Activated naive CD4-positive, alpha-beta T cell treated with anti-CD3 and anti-CD28 coated beads for 36 hours (primary cell): Measurements from ENCODE around the gene CCDC102A. TPM values are rescaled to one million over a fixed set of nuclear protein-coding genes. Genes with fewer than 3 reads are reported as not detected.
"Not testable (repeated sequence)": the region's sequence is repeated elsewhere in the genome, so short reads cannot be mapped to it uniquely, and the experiment has no call there.

Experiments
- CTCF ChIA-PET: fragments of 350-600 bp; sonication (Branson Sonifier 250); formaldehyde crosslinking; loops from one replicate; lab custom pipeline; 2021; ENCODE audit warnings: antibody characterized with exemption; lab: Charles Lee
- DNase-seq: peaks from one replicate; pipeline ENCODE4 v3.0.0-alpha.2; 2020
- H3K27ac Mint-ChIP-seq: one replicate; pipeline ENCODE4 v1.8.0; 2021; ENCODE audit warnings: mild to moderate bottlenecking, mixed read lengths
- H3K27me3 Mint-ChIP-seq: one replicate; pipeline ENCODE4 v1.8.0; 2021; ENCODE audit warnings: low read depth, mixed read lengths
- H3K36me3 Mint-ChIP-seq: one replicate; pipeline ENCODE4 v1.8.0; 2021; ENCODE audit warnings: low read depth, mixed read lengths
- H3K4me1 Mint-ChIP-seq: one replicate; pipeline ENCODE4 v1.8.0; 2021; ENCODE audit warnings: low read depth, mixed read lengths
- H3K4me3 Mint-ChIP-seq: one replicate; pipeline ENCODE4 v1.8.0; 2021; ENCODE audit warnings: mild to moderate bottlenecking, moderate library complexity, mixed read lengths
- H3K9me3 Mint-ChIP-seq: one replicate; pipeline ENCODE4 v1.8.0; 2021; ENCODE audit warnings: mixed read lengths
- intact Hi-C: fragments of 100-400 bp; cut with micrococcal nuclease; formaldehyde crosslinking; loops from one replicate; pipeline ENCODE4 v1.15.1; 2023
- total RNA-seq, 2 experiments: library from RNA; stranded (reverse); gene quantifications; one replicate each; pipeline ENCODE4 v1.2.3, GENCODE V29; 2021

The CCDC102A gene
- total RNA-seq, 2 experiments from 2014 or later: 7.1 to 7.7 TPM

GRCh38 chr16:57503366-57503765 lies 33.0 kb downstream of the CCDC102A start:
- Mint-ChIP-seq H3K9me3 (no peaks in the 10 kb centered on the region), H3K36me3 (no peaks in the 10 kb centered on the region), H3K4me3 (no peak overlapping the region), H3K4me1 (peaks cover 14% of the 10 kb centered on the region), H3K27me3 (no peaks in the 10 kb centered on the region), H3K27ac (no peak overlapping the region)
- no peak for DNase-seq
- intact Hi-C loops: no loop called here
- CTCF ChIA-PET: no interaction called here

DNA sequence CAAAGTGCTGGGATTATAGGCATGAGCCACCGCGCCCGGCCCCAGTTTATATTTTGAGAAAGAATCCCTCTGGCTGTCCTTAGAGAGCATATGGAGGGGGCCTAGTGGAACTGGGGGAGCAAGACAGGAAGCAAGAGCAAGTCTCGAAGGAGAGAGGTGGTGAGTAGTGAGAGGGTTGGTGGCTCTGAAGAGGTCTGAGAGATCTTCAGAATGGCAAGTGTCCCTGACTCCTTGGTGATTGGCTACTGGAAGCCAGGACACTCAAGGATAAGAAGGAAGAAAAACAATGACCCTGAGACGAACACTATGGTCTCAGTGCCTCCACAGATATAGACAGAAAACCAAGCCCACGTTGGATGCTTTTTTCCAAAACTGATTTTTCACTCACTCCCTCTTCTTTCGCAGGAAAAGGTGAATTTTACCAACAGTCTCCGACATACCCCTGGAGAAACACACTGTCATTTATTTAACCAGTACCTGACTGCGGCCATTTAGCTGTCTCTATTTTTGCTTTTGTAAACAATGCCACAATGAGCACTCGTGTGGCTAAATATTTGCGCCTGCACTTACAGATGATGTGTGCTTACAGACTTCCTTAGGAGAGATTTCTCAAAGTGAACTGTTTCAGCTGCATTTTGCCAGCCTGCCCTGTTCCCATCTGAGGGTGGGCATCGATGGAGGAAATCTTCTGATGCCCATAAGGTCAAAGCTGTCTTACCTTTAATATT lies 34.2 kb downstream of the CCDC102A start:
- Mint-ChIP-seq H3K4me3 (no peak overlapping the region), H3K27ac (no peak overlapping the region), H3K27me3 (no peaks in the 10 kb centered on the region), H3K4me1 (peaks cover 14% of the 10 kb centered on the region), H3K36me3 (no peaks in the 10 kb centered on the region), H3K9me3 (no peaks in the 10 kb centered on the region)
- DNase-seq: no peak
- CTCF ChIA-PET: interaction anchor here (1.0 kb wide), 1 partner anchor 84 kb away, joined by 3 read pairs; no protein-coding TSS in a partner anchor
- intact Hi-C loops: no loop called here

GRCh38 chr16:57501492-57501891 lies 34.9 kb downstream of the CCDC102A start:
- CTCF ChIA-PET: interaction anchor here (0.5 to 1.2 kb wide), 4 partner anchors 12 to 1328 kb away, joined by 3 to 8 read pairs (median 4); no protein-coding TSS in a partner anchor
- Mint-ChIP-seq H3K27me3 (no peaks in the 10 kb centered on the region), H3K9me3 (no peaks in the 10 kb centered on the region), H3K36me3 (no peaks in the 10 kb centered on the region), H3K27ac (no peak overlapping the region), H3K4me1 (peaks cover 14% of the 10 kb centered on the region), H3K4me3 (no peak overlapping the region)
- intact Hi-C loops: loop anchor here (2.0 kb wide), 1 partner anchor 27 kb away; no protein-coding TSS in a partner anchor
- DNase-seq: no peak

GRCh38 chr16:57500578-57501111 lies 35.7 kb downstream of the CCDC102A start:
- peaks cover 14% of the 10 kb centered on the region for H3K4me1 Mint-ChIP-seq
- no peak overlapping the region for H3K27ac Mint-ChIP-seq
- CTCF ChIA-PET: interaction anchor here (0.7 to 1.6 kb wide), 6 partner anchors 8 to 26 kb away, joined by 3 to 8 read pairs (median 4); partner anchors contain the start of gene DOK4
- intact Hi-C loops: loop anchor here (2.0 kb wide), 1 partner anchor 26 kb away; no protein-coding TSS in a partner anchor
- peak; percentile 72 for DNase-seq
- H3K9me3 Mint-ChIP-seq: no peaks in the 10 kb centered on the region
- H3K4me3 Mint-ChIP-seq: no peak overlapping the region
- no peaks in the 10 kb centered on the region for H3K27me3 Mint-ChIP-seq
- H3K36me3 Mint-ChIP-seq: no peaks in the 10 kb centered on the region

DNA sequence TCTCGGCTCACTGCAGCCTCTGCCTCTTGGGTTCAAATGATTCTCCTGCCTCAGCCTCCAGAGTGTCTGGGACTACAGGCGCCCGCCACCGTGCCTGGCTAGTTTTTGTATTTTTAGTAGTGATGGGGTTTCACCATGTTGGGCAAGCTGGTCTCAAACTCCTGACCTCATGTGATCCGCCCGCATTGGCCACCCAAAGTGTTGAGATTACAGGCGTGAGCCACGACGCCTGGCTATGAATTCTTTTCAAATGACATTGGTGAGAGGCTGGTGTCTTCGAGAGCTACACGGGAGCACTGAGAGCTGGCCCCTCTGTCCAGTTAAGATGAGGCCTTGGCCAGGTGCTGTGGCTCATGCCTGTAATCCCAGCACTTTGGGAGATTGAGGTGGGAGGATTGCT lies 36.4 kb downstream of the CCDC102A start:
- not testable (repeated sequence) for H3K4me3 Mint-ChIP-seq, H3K36me3 Mint-ChIP-seq, H3K27me3 Mint-ChIP-seq, H3K9me3 Mint-ChIP-seq, DNase-seq, H3K27ac Mint-ChIP-seq
- CTCF ChIA-PET: interaction anchor here (0.6 to 1.6 kb wide), 5 partner anchors 9 to 83 kb away, joined by 3 to 7 read pairs (median 3); partner anchors contain the start of gene DOK4
- intact Hi-C loops: loop anchor here (2.0 kb wide), 1 partner anchor 25 kb away; no protein-coding TSS in a partner anchor
- peaks cover 14% of the 10 kb centered on the region for H3K4me1 Mint-ChIP-seq

DNA sequence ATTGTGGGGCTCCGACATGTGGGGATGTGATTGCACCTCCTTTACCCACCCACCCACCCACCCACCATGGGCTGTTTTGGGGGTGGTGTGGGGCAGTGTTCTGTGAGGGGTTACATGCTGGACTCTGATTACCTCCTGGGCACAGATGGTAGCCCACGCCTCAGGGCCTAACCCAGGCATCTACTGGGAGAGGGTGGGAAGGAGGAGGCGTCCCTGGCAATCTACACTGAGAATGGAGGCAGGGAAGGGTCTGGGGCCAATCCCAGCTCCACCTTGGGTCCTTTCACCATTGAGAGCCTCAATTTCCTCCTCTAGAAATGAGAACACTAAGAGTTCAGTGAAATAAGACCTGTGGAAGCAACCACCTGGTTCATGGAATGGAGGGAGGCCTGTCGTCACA lies 38.3 kb downstream of the CCDC102A start:
- Mint-ChIP-seq H3K27me3 (no peaks in the 10 kb centered on the region), H3K27ac (no peak overlapping the region), H3K36me3 (no peaks in the 10 kb centered on the region), H3K4me1 (peaks cover 14% of the 10 kb centered on the region), H3K4me3 (no peak overlapping the region), H3K9me3 (no peaks in the 10 kb centered on the region)
- CTCF ChIA-PET: no interaction called here
- DNase-seq: no peak
- intact Hi-C loops: no loop called here

GRCh38 chr16:57497121-57497520 lies 39.2 kb downstream of the CCDC102A start:
- Mint-ChIP-seq H3K27ac (no peak overlapping the region), H3K4me1 (peaks cover 14% of the 10 kb centered on the region), H3K9me3 (no peaks in the 10 kb centered on the region), H3K27me3 (no peaks in the 10 kb centered on the region), H3K4me3 (no peak overlapping the region), H3K36me3 (no peaks in the 10 kb centered on the region)
- DNase-seq: no peak
- intact Hi-C loops: no loop called here
- CTCF ChIA-PET: no interaction called here

DNA sequence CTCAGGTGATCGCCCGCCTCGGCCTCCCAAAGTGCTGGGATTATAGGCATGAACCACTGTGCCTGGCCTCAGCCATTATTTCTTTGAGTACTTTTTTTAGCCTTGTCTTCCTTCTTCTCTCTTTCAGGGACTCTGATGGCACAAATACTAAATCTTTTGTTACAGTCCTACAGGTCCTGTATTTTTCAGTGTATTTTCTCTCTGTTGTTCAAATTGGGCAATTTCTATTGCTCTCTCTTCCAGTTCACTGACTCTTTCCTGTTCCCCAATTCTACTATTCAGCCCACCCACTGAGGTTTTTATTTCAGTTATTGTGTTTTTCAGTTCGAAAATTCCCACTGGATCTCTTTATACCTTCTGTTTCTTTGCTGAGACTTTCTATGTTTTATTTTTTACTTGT lies 42.6 kb downstream of the CCDC102A start:
- CTCF ChIA-PET: no interaction called here
- Mint-ChIP-seq H3K27me3 (no peaks in the 10 kb centered on the region), H3K4me3 (no peak overlapping the region), H3K36me3 (no peaks in the 10 kb centered on the region), H3K4me1 (no peaks in the 10 kb centered on the region), H3K27ac (no peak overlapping the region), H3K9me3 (no peaks in the 10 kb centered on the region)
- no peak for DNase-seq
- intact Hi-C loops: no loop called here

GRCh38 chr16:57489229-57489628 lies 47.1 kb downstream of the CCDC102A start:
- no peaks in the 10 kb centered on the region for H3K9me3 Mint-ChIP-seq
- CTCF ChIA-PET: interaction anchor here (0.7 to 1.4 kb wide), 3 partner anchors 12 to 31 kb away, joined by 3 to 8 read pairs (median 7); no protein-coding TSS in a partner anchor
- H3K4me3 Mint-ChIP-seq: no peak overlapping the region
- DNase-seq: no peak
- peaks cover 18% of the 10 kb centered on the region for H3K4me1 Mint-ChIP-seq
- H3K36me3 Mint-ChIP-seq: no peaks in the 10 kb centered on the region
- H3K27ac Mint-ChIP-seq: no peak overlapping the region
- no peaks in the 10 kb centered on the region for H3K27me3 Mint-ChIP-seq
- intact Hi-C loops: no loop called here

- peak overlapping the region; percentile 63 for H3K27ac Mint-ChIP-seq
Measured at GRCh38 chr16:57486858-57487834, 49.2 kb downstream of the CCDC102A start.

GRCh38 chr16:57485916-57486857 lies 50.2 kb downstream of the CCDC102A start, which contains the start of gene DOK4:
Gene DOK4, minus strand, starts transcription at chr16:57486493. Its CDS starts 6,986 bp downstream, at chr16:57479507.
- DNase-seq: peak; percentile 79
- Mint-ChIP-seq H3K9me3 (no peaks in the 10 kb centered on the region), H3K4me1 (peaks cover 18% of the 10 kb centered on the region), H3K27me3 (no peaks in the 10 kb centered on the region), H3K4me3 (peak within 1 kb of the TSS; percentile 77), H3K27ac (peak within 1 kb of the TSS; percentile 63), H3K36me3 (no peaks in the 10 kb centered on the region)
- intact Hi-C loops: loop anchor here (1.0 kb wide), 3 partner anchors 10 to 51 kb away; partner anchors contain the start of gene POLR2C
- CTCF ChIA-PET: interaction anchor here (0.5 to 3.6 kb wide), 7 partner anchors 10 to 98 kb away, joined by 3 to 22 read pairs (median 4); partner anchors contain the start of gene POLR2C

More at GRCh38 chr16:57486858-57487834, 49.2 kb downstream of the CCDC102A start:
- CTCF ChIA-PET: interaction anchor here (0.5 to 3.6 kb wide), 9 partner anchors 11 to 1104 kb away, joined by 3 to 22 read pairs (median 3); partner anchors contain the start of gene POLR2C
- peak; percentile 24 for DNase-seq
- no peaks in the 10 kb centered on the region for H3K27me3 Mint-ChIP-seq
- H3K9me3 Mint-ChIP-seq: no peaks in the 10 kb centered on the region
- H3K4me3 Mint-ChIP-seq: peak overlapping the region; percentile 73
- intact Hi-C loops: loop anchor here (1.0 kb wide), 3 partner anchors 11 to 50 kb away; partner anchors contain the start of gene POLR2C
- H3K4me1 Mint-ChIP-seq: peaks cover 18% of the 10 kb centered on the region
- no peaks in the 10 kb centered on the region for H3K36me3 Mint-ChIP-seq
